HG03095 (cell line): ENCODE results near the gene COA8.

Experiments used
- ATAC-seq: cut with Tn5 transposase; IDR thresholded peaks from one replicate; pipeline ENCODE4 v1.9.1; 2021; ENCODE audit warnings: moderate library complexity; ENCODE audit not compliant: unreplicated experiment

The COA8 gene

GRCh38 chr14:103547941-103548462 is 14.8 kb upstream of the COA8 start:
- ATAC-seq = no peak

GRCh38 chr14:103548463-103549351 is 14.1 kb upstream of the COA8 start:
- no peak for ATAC-seq

GRCh38 chr14:103549361-103550311 is 13.1 kb upstream of the COA8 start:
- no peak for ATAC-seq

- ATAC-seq = no peak
These were observed 12.1 kb upstream of the COA8 start for GRCh38 chr14:103550451-103551337.

GRCh38 chr14:103551338-103551762 is 11.4 kb upstream of the COA8 start:
- no peak for ATAC-seq

GRCh38 chr14:103552011-103552845 is 10.5 kb upstream of the COA8 start:
- no peak for ATAC-seq

GRCh38 chr14:103552846-103553210 is 9.9 kb upstream of the COA8 start:
- ATAC-seq = no peak

GRCh38 chr14:103555559-103556337 is 7.0 kb upstream of the COA8 start:
- ATAC-seq = no peak

- ATAC-seq = no peak
These were observed 5.6 kb upstream of the COA8 start for GRCh38 chr14:103556946-103557758.

GRCh38 chr14:103558071-103558882 is 4.5 kb upstream of the COA8 start:
- no peak for ATAC-seq

- ATAC-seq = no peak
These were observed 3.0 kb upstream of the COA8 start for GRCh38 chr14:103559766-103560165.

- ATAC-seq = no peak
These were observed 2.1 kb upstream of the COA8 start for GRCh38 chr14:103560691-103561090.

- ATAC-seq = peak; percentile 6
These were observed 1.2 kb upstream of the COA8 start for GRCh38 chr14:103561381-103562178.

- ATAC-seq = peak; percentile 29
These were observed 656 bp upstream of the COA8 start for GRCh38 chr14:103562179-103562428.

GRCh38 chr14:103563226-103563620 is 463 bp downstream of the COA8 start:
- ATAC-seq = no peak

- ATAC-seq = no peak
These were observed 1.2 kb downstream of the COA8 start for GRCh38 chr14:103563844-103564505.
